Measurements from ENCODE around the gene NAT9. TPM values are rescaled to one million over a fixed set of nuclear protein-coding genes. Genes with fewer than 3 reads are reported as not detected.

NAT9 gene
- total RNA-seq, 2 donors from 2014 or later: 28.4 to 52.6 TPM

DNA sequence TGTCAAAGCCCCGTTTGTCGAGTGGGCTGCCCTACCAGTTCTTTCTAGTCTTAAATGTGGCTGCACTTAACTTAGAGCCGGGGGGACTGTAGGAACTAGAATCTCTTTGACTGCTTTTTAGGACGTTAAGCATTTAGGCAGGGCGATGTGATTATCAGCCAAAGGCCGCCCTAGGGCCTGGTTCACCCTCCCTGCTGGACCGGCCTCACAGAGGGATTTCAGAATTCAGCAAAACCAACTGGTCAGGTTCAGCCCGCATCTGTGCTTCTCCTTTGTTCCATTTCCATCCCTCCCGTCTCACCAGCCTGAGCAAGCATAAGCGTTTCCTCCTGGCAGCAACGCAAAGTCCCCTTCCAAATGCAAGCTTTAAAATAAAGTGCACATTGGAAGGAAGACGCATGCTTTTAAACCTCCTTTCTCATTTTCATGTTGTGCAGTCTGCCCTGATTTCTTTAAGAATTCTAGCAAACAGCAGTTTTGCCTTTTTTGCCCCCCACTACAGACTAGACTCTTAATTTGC, 16.5 kb upstream of the NAT9 start:
- no peaks in the 10 kb centered on the region for H3K4me1 ChIP-seq
- H3K4me3 ChIP-seq: no peak overlapping the region
- intact Hi-C loops (cut with DNase I): loop anchor here (5.0 kb wide), 1 partner anchor 165 kb away; no protein-coding TSS in a partner anchor
- H3K9me3 ChIP-seq: no peaks in the 10 kb centered on the region
- H3K36me3 ChIP-seq: no peaks in the 10 kb centered on the region
- no peak overlapping the region for H3K9ac ChIP-seq (ENCODE audit: low read depth in 2 of 2, low read length in 2 of 2)
- DNase-seq: no peak
- no peak overlapping the region for H3K27ac ChIP-seq
- TF ChIP-seq, protein P1, sequence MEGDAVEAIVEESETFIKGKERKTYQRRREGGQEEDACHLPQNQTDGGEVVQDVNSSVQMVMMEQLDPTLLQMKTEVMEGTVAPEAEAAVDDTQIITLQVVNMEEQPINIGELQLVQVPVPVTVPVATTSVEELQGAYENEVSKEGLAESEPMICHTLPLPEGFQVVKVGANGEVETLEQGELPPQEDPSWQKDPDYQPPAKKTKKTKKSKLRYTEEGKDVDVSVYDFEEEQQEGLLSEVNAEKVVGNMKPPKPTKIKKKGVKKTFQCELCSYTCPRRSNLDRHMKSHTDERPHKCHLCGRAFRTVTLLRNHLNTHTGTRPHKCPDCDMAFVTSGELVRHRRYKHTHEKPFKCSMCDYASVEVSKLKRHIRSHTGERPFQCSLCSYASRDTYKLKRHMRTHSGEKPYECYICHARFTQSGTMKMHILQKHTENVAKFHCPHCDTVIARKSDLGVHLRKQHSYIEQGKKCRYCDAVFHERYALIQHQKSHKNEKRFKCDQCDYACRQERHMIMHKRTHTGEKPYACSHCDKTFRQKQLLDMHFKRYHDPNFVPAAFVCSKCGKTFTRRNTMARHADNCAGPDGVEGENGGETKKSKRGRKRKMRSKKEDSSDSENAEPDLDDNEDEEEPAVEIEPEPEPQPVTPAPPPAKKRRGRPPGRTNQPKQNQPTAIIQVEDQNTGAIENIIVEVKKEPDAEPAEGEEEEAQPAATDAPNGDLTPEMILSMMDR (IDR thresholded peaks at IDR 0.05): no peak
- no peaks in the 10 kb centered on the region for H3K27me3 ChIP-seq

DNA sequence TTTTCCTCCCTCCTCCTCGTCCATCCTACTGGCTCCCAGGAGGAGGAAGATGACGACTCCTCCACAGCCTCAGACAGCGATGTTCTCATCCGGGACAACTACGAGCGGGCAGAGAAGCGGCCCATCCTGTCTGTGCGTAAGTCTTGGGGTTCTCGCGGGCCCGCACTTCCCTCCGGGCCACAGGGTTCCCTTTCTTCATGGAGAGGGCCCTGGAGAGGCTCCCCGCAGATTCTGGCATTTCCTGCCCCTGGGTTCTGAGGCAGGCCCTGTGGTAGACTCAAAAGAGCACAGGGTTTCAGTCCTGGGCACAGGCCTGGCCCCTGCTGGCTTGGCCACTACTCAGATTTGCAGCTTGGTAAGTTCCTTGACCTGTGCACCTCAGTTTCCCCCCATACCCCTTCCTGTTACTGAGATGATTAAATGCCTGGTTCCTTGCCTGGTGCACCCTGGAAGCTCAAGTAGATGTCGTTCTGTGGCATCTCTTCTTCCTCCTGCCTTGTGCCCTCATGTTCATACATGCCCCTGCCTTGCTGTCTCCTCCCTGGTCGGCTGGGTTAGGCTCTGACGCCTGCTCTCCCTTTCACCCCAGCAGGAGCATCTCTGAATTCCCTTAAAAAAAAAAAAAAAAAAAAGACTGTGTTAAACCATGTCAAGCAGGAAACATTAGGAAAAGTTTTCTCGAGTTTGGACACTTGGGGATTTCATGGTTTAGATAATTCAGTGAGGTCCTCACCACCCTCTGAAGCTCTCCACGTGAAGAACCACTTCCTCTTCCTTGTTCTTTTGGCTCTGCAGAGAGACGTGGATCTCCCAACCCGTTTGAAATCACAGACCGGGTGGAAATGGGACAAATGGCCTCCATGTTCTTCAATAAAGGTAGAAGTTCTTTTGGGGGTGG, 14.3 kb upstream of the NAT9 start:
- Histone ChIP-seq H3K36me3 (no peaks in the 10 kb centered on the region), H3K4me3 (no peak overlapping the region), H3K4me1 (no peaks in the 10 kb centered on the region), H3K27me3 (no peaks in the 10 kb centered on the region), H3K9me3 (no peaks in the 10 kb centered on the region), H3K27ac (no peak overlapping the region), H3K9ac (ENCODE audit: low read depth in 2 of 2, low read length in 2 of 2) (no peak overlapping the region)
- DNase-seq: no peak
- TF ChIP-seq, protein P1 (IDR thresholded peaks at IDR 0.05): no peak
- intact Hi-C loops (cut with DNase I): loop anchor here (2.0 to 5.0 kb wide), 2 partner anchors 74 to 167 kb away; no protein-coding TSS in a partner anchor

DNA sequence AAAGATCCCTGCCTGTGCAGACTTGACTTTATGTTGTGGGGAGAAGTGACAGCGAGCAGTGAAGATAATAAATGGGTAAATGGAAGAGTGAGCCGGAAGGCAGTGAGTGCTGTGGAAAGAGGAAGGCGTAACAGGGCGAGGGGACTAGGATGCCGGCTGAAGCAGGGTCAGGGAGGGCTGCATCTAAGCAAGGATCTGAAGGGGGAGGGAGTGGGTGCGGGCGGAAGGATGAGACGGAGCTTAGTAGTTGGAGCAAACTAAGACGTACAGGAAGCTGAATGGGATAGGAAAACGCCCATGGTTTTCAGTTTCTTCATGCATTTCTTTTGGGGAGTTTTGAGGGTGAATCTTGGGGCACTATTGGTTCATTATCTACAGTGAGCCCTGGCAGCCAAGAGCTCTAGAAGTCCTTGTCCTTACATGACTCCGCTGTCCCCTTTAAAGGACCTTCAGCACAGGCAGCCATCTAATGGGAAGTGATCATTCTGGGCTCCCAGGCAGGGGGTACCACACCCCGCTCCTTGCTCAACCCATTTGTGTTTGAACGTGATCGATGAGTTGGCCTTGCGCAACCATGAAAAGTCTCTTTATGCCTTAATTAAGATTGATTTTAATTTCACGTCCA, 10.4 kb upstream of the NAT9 start:
- Histone ChIP-seq H3K27me3 (no peaks in the 10 kb centered on the region), H3K27ac (no peak overlapping the region), H3K4me3 (no peak overlapping the region), H3K4me1 (no peaks in the 10 kb centered on the region), H3K9ac (ENCODE audit: low read depth in 2 of 2, low read length in 2 of 2) (no peak overlapping the region), H3K9me3 (no peaks in the 10 kb centered on the region), H3K36me3 (no peaks in the 10 kb centered on the region)
- TF ChIP-seq, protein P1 (IDR thresholded peaks at IDR 0.05): no peak
- intact Hi-C loops (cut with DNase I): no loop called here
- DNase-seq: no peak

DNA sequence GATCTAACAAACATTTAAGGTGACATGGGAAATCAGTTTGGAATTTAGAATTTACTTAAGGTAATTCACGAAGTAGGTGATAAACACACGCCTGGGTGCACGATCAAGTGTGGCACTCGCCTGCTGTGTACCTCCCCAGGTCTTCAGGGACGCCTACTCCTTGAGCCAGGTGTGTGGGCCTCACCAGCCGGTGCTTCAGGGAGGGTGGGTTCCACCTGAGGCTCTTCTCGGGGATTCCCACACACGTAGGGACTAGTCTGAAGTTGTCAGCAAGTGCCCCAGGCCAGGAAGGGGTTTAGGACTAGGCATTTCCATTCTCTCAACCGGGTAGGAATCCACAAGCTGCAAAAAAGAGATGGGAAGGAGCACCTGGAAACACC, 9.8 kb upstream of the NAT9 start:
- H3K4me1 ChIP-seq: no peaks in the 10 kb centered on the region
- no peak for DNase-seq
- H3K9me3 ChIP-seq: no peaks in the 10 kb centered on the region
- H3K27me3 ChIP-seq: no peaks in the 10 kb centered on the region
- TF ChIP-seq, protein P1 (IDR thresholded peaks at IDR 0.05): no peak
- H3K36me3 ChIP-seq: no peaks in the 10 kb centered on the region
- H3K27ac ChIP-seq: no peak overlapping the region
- H3K4me3 ChIP-seq: no peak overlapping the region
- intact Hi-C loops (cut with DNase I): no loop called here
- H3K9ac ChIP-seq (ENCODE audit: low read depth in 2 of 2, low read length in 2 of 2): no peak overlapping the region

DNA sequence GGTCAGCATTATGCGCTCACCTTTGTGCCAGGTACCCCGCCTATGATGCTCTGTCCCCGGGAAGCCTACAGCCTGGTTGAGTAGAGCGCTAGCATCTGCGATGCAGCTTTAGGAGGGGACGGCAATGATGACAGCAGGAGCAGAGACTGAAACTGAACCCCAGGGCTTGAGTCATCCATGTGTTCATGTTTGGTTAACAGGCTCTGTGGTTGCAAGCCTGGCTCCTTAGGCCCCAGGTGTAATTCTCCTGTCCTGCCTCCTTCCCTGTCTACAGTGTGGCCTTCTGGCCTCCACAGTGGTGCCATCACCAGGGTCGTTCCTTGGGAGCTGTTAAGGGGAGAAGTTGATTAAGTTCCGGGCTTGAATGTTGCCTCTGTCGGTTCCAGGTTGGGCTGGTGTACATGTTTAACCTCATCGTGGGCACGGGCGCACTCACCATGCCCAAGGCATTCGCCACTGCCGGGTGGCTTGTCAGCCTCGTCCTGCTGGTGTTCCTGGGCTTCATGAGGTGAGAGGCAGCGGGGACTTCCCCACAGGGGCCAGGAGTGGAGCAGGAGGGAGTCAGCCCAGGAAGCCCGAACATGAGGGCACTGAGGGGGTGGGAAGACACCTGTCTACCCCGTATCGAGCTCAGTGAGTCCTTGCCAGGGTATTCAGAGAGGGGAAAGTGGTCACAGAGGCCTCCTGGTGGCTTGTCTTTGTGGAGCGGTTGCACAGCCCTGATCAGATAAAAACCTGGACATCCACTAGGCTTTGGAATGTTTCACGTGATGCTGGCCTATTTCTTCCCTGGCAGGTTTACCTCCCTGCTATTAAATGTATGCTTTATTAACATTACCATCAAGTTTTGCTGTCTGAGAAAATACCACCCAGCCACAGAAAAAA, 9.2 kb upstream of the NAT9 start:
- Histone ChIP-seq H3K9me3 (no peaks in the 10 kb centered on the region), H3K9ac (ENCODE audit: low read depth in 2 of 2, low read length in 2 of 2) (no peak overlapping the region), H3K36me3 (no peaks in the 10 kb centered on the region), H3K27me3 (no peaks in the 10 kb centered on the region), H3K4me3 (no peak overlapping the region), H3K4me1 (no peaks in the 10 kb centered on the region), H3K27ac (no peak overlapping the region)
- no peak for DNase-seq
- TF ChIP-seq, protein P1 (IDR thresholded peaks at IDR 0.05): no peak
- intact Hi-C loops (cut with DNase I): no loop called here
